Measurements from ENCODE around the gene AZIN2.
"Not testable (repeated sequence)": the region's sequence is repeated elsewhere in the genome, so short reads cannot be mapped to it uniquely, and the experiment has no call there.

The AZIN2 gene

GRCh38 chr1:33080885-33081553 lies at the start of gene AZIN2:
AZIN2 (plus strand) TSS chr1:33081153; CDS start chr1:33082250, 1,097 bp downstream.
- H3K36me3 Mint-ChIP-seq (ENCODE audit: low read depth), result no peaks in the 10 kb centered on the region
- H3K4me3 Mint-ChIP-seq, result peak within 1 kb of the TSS; percentile 74
- peak within 1 kb of the TSS; percentile 50 for H3K27ac Mint-ChIP-seq
- H3K27me3 Mint-ChIP-seq, result peaks cover 58% of the 10 kb centered on the region
- peaks cover 27% of the 10 kb centered on the region for H3K4me1 Mint-ChIP-seq (ENCODE audit: low read depth)
- intact Hi-C loops (cut with micrococcal nuclease), result loop anchor here (10.0 kb wide), 2 partner anchors 116 to 146 kb away; partner anchors contain the start of gene RNF19B
- no peaks in the 10 kb centered on the region for H3K9me3 Mint-ChIP-seq

GRCh38 chr1:33031506-33031905 lies 49.4 kb upstream of the AZIN2 start:
- peak overlapping the region; percentile 30 for H3K4me3 Mint-ChIP-seq
- H3K9me3 Mint-ChIP-seq, result no peaks in the 10 kb centered on the region
- peaks cover 81% of the 10 kb centered on the region for H3K4me1 Mint-ChIP-seq (ENCODE audit: low read depth)
- H3K27ac Mint-ChIP-seq, result no peak overlapping the region
- peaks cover 81% of the 10 kb centered on the region for H3K36me3 Mint-ChIP-seq (ENCODE audit: low read depth)
- H3K27me3 Mint-ChIP-seq, result no peaks in the 10 kb centered on the region
- intact Hi-C loops (cut with micrococcal nuclease), result no loop called here

- Mint-ChIP-seq H3K4me3 (peak overlapping the region; percentile 51), H3K4me1 (ENCODE audit: low read depth) (peaks cover 83% of the 10 kb centered on the region), H3K27me3 (no peaks in the 10 kb centered on the region), H3K9me3 (no peaks in the 10 kb centered on the region), H3K27ac (no peak overlapping the region), H3K36me3 (ENCODE audit: low read depth) (peaks cover 78% of the 10 kb centered on the region)
- intact Hi-C loops (cut with micrococcal nuclease), result no loop called here
These were observed 48.7 kb upstream of the AZIN2 start for GRCh38 chr1:33032126-33032869.

- no peaks in the 10 kb centered on the region for H3K9me3 Mint-ChIP-seq
- no peaks in the 10 kb centered on the region for H3K27me3 Mint-ChIP-seq
- intact Hi-C loops (cut with micrococcal nuclease), result loop anchor here (1.0 kb wide), 1 partner anchor 14 kb away; no protein-coding TSS in a partner anchor
- peaks cover 81% of the 10 kb centered on the region for H3K4me1 Mint-ChIP-seq (ENCODE audit: low read depth)
- H3K36me3 Mint-ChIP-seq (ENCODE audit: low read depth), result peaks cover 40% of the 10 kb centered on the region
- H3K27ac Mint-ChIP-seq, result peak overlapping the region; percentile 93
- peak overlapping the region; percentile 94 for H3K4me3 Mint-ChIP-seq
These were observed 44.9 kb upstream of the AZIN2 start for GRCh38 chr1:33036051-33036525.

- Mint-ChIP-seq H3K9me3 (no peaks in the 10 kb centered on the region), H3K36me3 (ENCODE audit: low read depth) (peaks cover 33% of the 10 kb centered on the region), H3K27ac (peak within 1 kb of the TSS; percentile 93), H3K27me3 (no peaks in the 10 kb centered on the region), H3K4me1 (ENCODE audit: low read depth) (peaks cover 77% of the 10 kb centered on the region), H3K4me3 (peak within 1 kb of the TSS; percentile 94)
- intact Hi-C loops (cut with micrococcal nuclease), result loop anchor here (1.0 kb wide), 1 partner anchor 13 kb away; no protein-coding TSS in a partner anchor
These were observed 44.1 kb upstream of the AZIN2 start, which contains the start of gene AK2 for GRCh38 chr1:33036526-33037503. AK2 (minus strand) TSS chr1:33036883; CDS start chr1:33036828, 55 bp downstream.

- H3K36me3 Mint-ChIP-seq (ENCODE audit: low read depth), result peaks cover 12% of the 10 kb centered on the region
- peak overlapping the region; percentile 39 for H3K4me3 Mint-ChIP-seq
- intact Hi-C loops (cut with micrococcal nuclease), result no loop called here
- H3K9me3 Mint-ChIP-seq, result no peaks in the 10 kb centered on the region
- peaks cover 75% of the 10 kb centered on the region for H3K4me1 Mint-ChIP-seq (ENCODE audit: low read depth)
- peak overlapping the region; percentile 87 for H3K27ac Mint-ChIP-seq
- H3K27me3 Mint-ChIP-seq, result no peaks in the 10 kb centered on the region
These were observed 41.1 kb upstream of the AZIN2 start for GRCh38 chr1:33039840-33040239.

GRCh38 chr1:33041026-33041425 lies 39.9 kb upstream of the AZIN2 start:
- no peak overlapping the region for H3K4me3 Mint-ChIP-seq
- H3K27ac Mint-ChIP-seq, result no peak overlapping the region
- H3K9me3 Mint-ChIP-seq, result no peaks in the 10 kb centered on the region
- intact Hi-C loops (cut with micrococcal nuclease), result no loop called here
- peaks cover 80% of the 10 kb centered on the region for H3K4me1 Mint-ChIP-seq (ENCODE audit: low read depth)
- H3K27me3 Mint-ChIP-seq, result no peaks in the 10 kb centered on the region
- H3K36me3 Mint-ChIP-seq (ENCODE audit: low read depth), result peaks cover 10% of the 10 kb centered on the region

GRCh38 chr1:33042831-33043230 lies 38.1 kb upstream of the AZIN2 start:
- no peaks in the 10 kb centered on the region for H3K27me3 Mint-ChIP-seq
- intact Hi-C loops (cut with micrococcal nuclease), result no loop called here
- no peaks in the 10 kb centered on the region for H3K9me3 Mint-ChIP-seq
- H3K36me3 Mint-ChIP-seq (ENCODE audit: low read depth), result no peaks in the 10 kb centered on the region
- H3K27ac Mint-ChIP-seq, result no peak overlapping the region
- H3K4me3 Mint-ChIP-seq, result no peak overlapping the region
- peaks cover 85% of the 10 kb centered on the region for H3K4me1 Mint-ChIP-seq (ENCODE audit: low read depth)

GRCh38 chr1:33043267-33044092 lies 37.5 kb upstream of the AZIN2 start:
- no peak overlapping the region for H3K4me3 Mint-ChIP-seq
- no peaks in the 10 kb centered on the region for H3K36me3 Mint-ChIP-seq (ENCODE audit: low read depth)
- no peaks in the 10 kb centered on the region for H3K9me3 Mint-ChIP-seq
- no peak overlapping the region for H3K27ac Mint-ChIP-seq
- intact Hi-C loops (cut with micrococcal nuclease), result no loop called here
- H3K27me3 Mint-ChIP-seq, result no peaks in the 10 kb centered on the region
- H3K4me1 Mint-ChIP-seq (ENCODE audit: low read depth), result peaks cover 88% of the 10 kb centered on the region

GRCh38 chr1:33045246-33045645 lies 35.7 kb upstream of the AZIN2 start:
- intact Hi-C loops (cut with micrococcal nuclease), result no loop called here
- no peaks in the 10 kb centered on the region for H3K27me3 Mint-ChIP-seq
- H3K9me3 Mint-ChIP-seq, result no peaks in the 10 kb centered on the region
- H3K36me3 Mint-ChIP-seq (ENCODE audit: low read depth), result no peaks in the 10 kb centered on the region
- peak overlapping the region; percentile 77 for H3K27ac Mint-ChIP-seq
- no peak overlapping the region for H3K4me3 Mint-ChIP-seq
- peaks cover 88% of the 10 kb centered on the region for H3K4me1 Mint-ChIP-seq (ENCODE audit: low read depth)

- no peaks in the 10 kb centered on the region for H3K36me3 Mint-ChIP-seq (ENCODE audit: low read depth)
- H3K27ac Mint-ChIP-seq, result peak overlapping the region; percentile 77
- intact Hi-C loops (cut with micrococcal nuclease), result no loop called here
- H3K27me3 Mint-ChIP-seq, result no peaks in the 10 kb centered on the region
- no peak overlapping the region for H3K4me3 Mint-ChIP-seq
- H3K9me3 Mint-ChIP-seq, result no peaks in the 10 kb centered on the region
- peaks cover 88% of the 10 kb centered on the region for H3K4me1 Mint-ChIP-seq (ENCODE audit: low read depth)
These were observed 35.1 kb upstream of the AZIN2 start for GRCh38 chr1:33045814-33046213.

- H3K4me3 Mint-ChIP-seq; H3K36me3 Mint-ChIP-seq (ENCODE audit: low read depth); H3K27me3 Mint-ChIP-seq; H3K9me3 Mint-ChIP-seq; intact Hi-C loops (cut with micrococcal nuclease): not testable (repeated sequence)
- Mint-ChIP-seq H3K27ac (peak overlapping the region; percentile 77), H3K4me1 (ENCODE audit: low read depth) (peaks cover 87% of the 10 kb centered on the region)
These were observed 34.7 kb upstream of the AZIN2 start for GRCh38 chr1:33046234-33046633.

- intact Hi-C loops (cut with micrococcal nuclease), result no loop called here
- H3K36me3 Mint-ChIP-seq (ENCODE audit: low read depth), result no peaks in the 10 kb centered on the region
- peaks cover 83% of the 10 kb centered on the region for H3K4me1 Mint-ChIP-seq (ENCODE audit: low read depth)
- H3K27me3 Mint-ChIP-seq, result no peaks in the 10 kb centered on the region
- H3K4me3 Mint-ChIP-seq, result no peak overlapping the region
- H3K9me3 Mint-ChIP-seq, result no peaks in the 10 kb centered on the region
- no peak overlapping the region for H3K27ac Mint-ChIP-seq
These were observed 33.7 kb upstream of the AZIN2 start for GRCh38 chr1:33047290-33047689.

Data from dendritic cell treated with granulocyte-macrophage colony-stimulating factor and Interleukin-4, amounts not matched to agents 40 ng/mL and 50 ng/mL, for 4 days (primary cell).